Gastroesophageal sphincter (tissue), 4 donors: ENCODE measurements around the gene GUF1. TPM values are rescaled to one million over a fixed set of nuclear protein-coding genes. Genes with fewer than 3 reads are reported as not detected.

Source experiments
- ATAC-seq: fragments of 150-250 bp; one replicate; pipeline ENCODE4 v1.9.1; 2016; ENCODE audit warnings: mild to moderate bottlenecking, moderate library complexity
- H3K27ac ChIP-seq, 4 donors: fragments of 200-600 bp; sonication (generic) in 3 of 4; 1 replicate in 3 of 4; 2 replicates in 1 of 4; pipeline ENCODE4 v1.5.1; 2016 to 2019
- H3K27me3 ChIP-seq: fragments of 200-600 bp; sonication (generic); one replicate; pipeline ENCODE4 v1.5.1; 2019
- H3K36me3 ChIP-seq, 2 donors: fragments of 200-600 bp; sonication (generic); one replicate each; pipeline ENCODE4 v1.5.1; 2019; ENCODE audit warnings: control low read depth in 1 of 2
- H3K4me1 ChIP-seq, 3 donors: fragments of 200-600 bp; sonication (generic); 1 replicate in 2 of 3; 2 replicates in 1 of 3; pipeline ENCODE4 v1.5.1; 2016 to 2019; ENCODE audit warnings: control low read depth in 2 of 3
- H3K4me3 ChIP-seq, 2 donors: fragments of 200-600 bp; sonication (generic); one replicate each; pipeline ENCODE4 v1.5.1; 2019; ENCODE audit warnings: mild to moderate bottlenecking in 1 of 2, moderate library complexity in 1 of 2
- H3K9me3 ChIP-seq, 3 donors: fragments of 200-600 bp; sonication (generic); one replicate each; pipeline ENCODE4 v1.5.1; 2017 to 2019; ENCODE audit warnings: control low read depth in 2 of 3
- EP300 ChIP-seq: sonication (generic); formaldehyde crosslinking; IDR thresholded peaks from one replicate; pipeline ENCODE4 v1.6.1; 2017; ENCODE audit warnings: antibody characterized with exemption, mild to moderate bottlenecking
- POLR2A ChIP-seq, 2 donors: fragments of 450-650 bp; IDR thresholded peaks; one replicate each; pipeline ENCODE4 v1.6.1; 2017; ENCODE audit warnings: antibody characterized with exemption in 2 of 2, mild to moderate bottlenecking in 2 of 2, moderate library complexity in 1 of 2
- POLR2AphosphoS5 ChIP-seq: sonication (generic); formaldehyde crosslinking; IDR thresholded peaks from one replicate; pipeline ENCODE4 v1.6.1; 2017; ENCODE audit warnings: antibody characterized with exemption
- WGBS, 2 donors: methylation state at CpG; one replicate each; pipeline ENCODE4 v1.1.5; 2018; ENCODE audit warnings: low coverage in 1 of 2; 5-methylcytosine and 5-hydroxymethylcytosine counted together
- total RNA-seq, 4 donors: library from RNA; depleted of rRNA; stranded (reverse); fragments of >200 nt; gene quantifications; one replicate each; pipeline ENCODE4 v1.1.0, GENCODE V29; 2016
- TF ChIP-seq, protein P1 (sequence below), 4 experiments: fragments of 200-600 bp in 2 of 4; fragments of 450-650 bp in 2 of 4; sonication (generic) in 1 of 4; IDR thresholded peaks; one replicate each; pipeline ENCODE4 v1.5.1; 2017 to 2019; ENCODE audit warnings: antibody characterized with exemption in 4 of 4, mild to moderate bottlenecking in 2 of 4, moderate library complexity in 2 of 4

Gene GUF1
- total RNA-seq, 4 donors from 2014 or later, result 14.5 to 19.6 (median 14.6) TPM

DNA sequence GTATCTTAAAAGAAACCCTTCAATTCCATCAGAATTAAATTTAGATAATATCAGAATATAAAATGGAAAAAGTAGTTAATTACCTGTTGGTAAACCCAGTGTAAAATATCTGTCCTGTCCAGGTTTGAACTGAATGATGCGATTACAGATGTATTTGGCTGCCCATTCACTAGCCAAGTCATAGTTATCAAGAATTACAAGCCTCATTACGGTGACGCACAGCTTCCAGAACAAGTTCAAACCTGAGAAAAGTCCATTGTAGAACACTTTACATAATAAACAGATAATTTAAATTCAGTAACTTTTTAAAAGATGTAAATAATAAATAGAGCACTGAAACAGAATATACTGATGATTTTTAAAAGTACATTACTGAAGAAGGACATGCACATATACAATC, 43.8 kb downstream of the GUF1 start:
- Histone ChIP-seq H3K27me3 (no peaks in the 10 kb centered on the region), H3K9me3 (no peaks in the 10 kb centered on the region), H3K27ac (no peak overlapping the region), H3K4me3 (no peak overlapping the region), H3K4me1 (peaks cover 0 to 51% (median 6%) of the 10 kb centered on the region in 3 donors), H3K36me3 (no peaks in the 10 kb centered on the region)
- no peak for ATAC-seq
- no peak for TF ChIP-seq POLR2AphosphoS5
- no peak for TF ChIP-seq EP300
- TF ChIP-seq, protein P1, sequence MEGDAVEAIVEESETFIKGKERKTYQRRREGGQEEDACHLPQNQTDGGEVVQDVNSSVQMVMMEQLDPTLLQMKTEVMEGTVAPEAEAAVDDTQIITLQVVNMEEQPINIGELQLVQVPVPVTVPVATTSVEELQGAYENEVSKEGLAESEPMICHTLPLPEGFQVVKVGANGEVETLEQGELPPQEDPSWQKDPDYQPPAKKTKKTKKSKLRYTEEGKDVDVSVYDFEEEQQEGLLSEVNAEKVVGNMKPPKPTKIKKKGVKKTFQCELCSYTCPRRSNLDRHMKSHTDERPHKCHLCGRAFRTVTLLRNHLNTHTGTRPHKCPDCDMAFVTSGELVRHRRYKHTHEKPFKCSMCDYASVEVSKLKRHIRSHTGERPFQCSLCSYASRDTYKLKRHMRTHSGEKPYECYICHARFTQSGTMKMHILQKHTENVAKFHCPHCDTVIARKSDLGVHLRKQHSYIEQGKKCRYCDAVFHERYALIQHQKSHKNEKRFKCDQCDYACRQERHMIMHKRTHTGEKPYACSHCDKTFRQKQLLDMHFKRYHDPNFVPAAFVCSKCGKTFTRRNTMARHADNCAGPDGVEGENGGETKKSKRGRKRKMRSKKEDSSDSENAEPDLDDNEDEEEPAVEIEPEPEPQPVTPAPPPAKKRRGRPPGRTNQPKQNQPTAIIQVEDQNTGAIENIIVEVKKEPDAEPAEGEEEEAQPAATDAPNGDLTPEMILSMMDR (IDR thresholded peaks at IDR 0.05), result no peak
- no peak for TF ChIP-seq POLR2A (IDR thresholded peaks at IDR 0.05)
- 95 to 96% methylated on average over 3 of the region's 3 CpGs for WGBS, 2 donors

DNA sequence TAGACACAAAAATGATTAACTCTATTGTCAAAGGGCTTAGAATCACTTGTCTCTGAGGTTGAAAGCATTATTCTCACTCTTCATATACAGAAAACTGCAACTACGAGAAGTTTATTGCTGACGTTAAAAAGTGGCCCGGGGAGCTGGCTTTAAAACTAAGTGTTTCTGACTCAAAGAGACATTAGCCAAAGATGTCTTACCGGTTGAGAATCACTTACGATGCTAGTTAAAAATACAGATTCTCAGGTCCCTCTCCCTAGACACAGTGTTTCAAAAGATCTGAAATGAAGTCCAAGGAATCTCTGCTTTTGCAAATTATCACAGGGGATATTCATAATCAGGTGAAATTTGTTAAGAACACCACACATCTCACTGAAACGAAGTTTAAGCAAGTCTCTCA, 46.9 kb downstream of the GUF1 start:
- no peak for ATAC-seq
- Histone ChIP-seq H3K4me3 (peak overlapping the region; percentile 58 to 85), H3K27ac (peak overlapping the region in 2 of 4 donors; percentile 89), H3K4me1 (peaks cover 0 to 56% (median 6%) of the 10 kb centered on the region in 3 donors), H3K36me3 (no peaks in the 10 kb centered on the region), H3K27me3 (no peaks in the 10 kb centered on the region), H3K9me3 (no peaks in the 10 kb centered on the region)
- TF ChIP-seq EP300 (no peak), POLR2AphosphoS5 (no peak), POLR2A (IDR thresholded peaks at IDR 0.05) (no peak)
- TF ChIP-seq, protein P1 (IDR thresholded peaks at IDR 0.05), result no peak
- 10 to 26% methylated on average over 6 of the region's 6 CpGs for WGBS, 2 donors

DNA sequence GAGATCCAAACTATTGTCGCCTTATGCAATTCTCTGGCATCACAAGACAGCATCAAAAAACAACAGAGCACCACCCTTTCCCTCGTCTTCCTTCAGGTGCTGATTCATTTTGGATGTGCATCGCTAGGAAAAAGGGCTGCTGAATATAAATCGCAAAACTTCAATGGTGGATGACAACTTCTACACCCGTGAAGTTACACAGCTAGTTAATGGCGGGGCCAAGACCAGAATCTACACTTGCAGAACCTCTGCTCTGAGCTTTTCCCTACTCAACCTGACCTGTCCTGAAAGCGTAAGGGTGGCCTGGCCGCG, 47.5 kb downstream of the GUF1 start:
- peak; percentile 15 for ATAC-seq

DNA sequence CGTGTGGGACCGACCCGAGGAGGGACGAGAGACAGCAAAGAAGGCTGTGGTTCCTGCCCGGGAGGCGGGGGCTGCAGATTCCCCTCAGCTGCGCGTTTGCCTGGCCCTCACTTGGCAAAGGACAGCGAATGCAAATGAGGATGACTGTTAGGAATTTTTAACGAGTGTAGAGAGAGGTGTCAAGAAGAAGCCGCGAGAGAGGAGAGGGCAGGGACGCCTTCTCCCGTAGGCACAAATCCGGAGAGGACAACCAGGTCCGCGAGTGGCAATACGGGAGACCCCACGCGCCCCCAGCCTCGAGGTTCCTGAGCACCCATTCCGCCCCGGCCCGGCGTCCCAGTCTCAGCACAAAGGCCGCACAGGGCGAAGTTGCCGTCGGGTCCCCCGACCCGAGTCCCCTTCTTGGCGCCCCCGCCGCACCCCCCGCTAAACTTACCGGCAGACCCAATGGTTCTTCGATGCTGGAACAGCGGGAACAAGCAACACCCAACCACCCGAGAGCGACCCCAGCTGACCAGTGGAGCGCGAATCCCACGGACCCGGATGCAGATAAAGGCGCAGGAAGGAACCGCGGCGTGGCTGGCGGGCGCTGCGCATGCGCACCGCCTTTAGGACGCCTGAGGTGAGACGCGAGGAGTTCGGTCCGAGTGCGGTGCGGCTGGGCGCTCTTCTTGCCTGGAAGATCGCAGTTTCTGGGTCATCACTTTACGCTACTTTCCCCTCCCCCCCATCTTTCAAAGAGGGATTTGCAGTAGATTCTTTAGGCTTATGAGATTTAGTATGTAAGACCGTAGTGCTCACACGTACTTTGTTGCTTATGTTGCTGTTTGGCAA, 48.0 kb downstream of the GUF1 start, which contains the start of gene GNPDA2:
GNPDA2 (minus strand) TSS at position 519 of the 834 bp plus-strand sequence. CDS start 4,349 bp downstream, outside the sequence.
- no peaks in the 10 kb centered on the region for H3K36me3 ChIP-seq
- H3K4me3 ChIP-seq, result peak within 1 kb of the TSS; percentile 58 to 85
- H3K9me3 ChIP-seq, result no peaks in the 10 kb centered on the region
- peaks cover 0 to 45% (median 2%) of the 10 kb centered on the region in 3 donors for H3K4me1 ChIP-seq
- TF ChIP-seq POLR2AphosphoS5 (peak; percentile 77), EP300 (no peak), POLR2A (IDR thresholded peaks at IDR 0.05) (peak in 1 of 2 donors; percentile 48)
- TF ChIP-seq, protein P1 (IDR thresholded peaks at IDR 0.05), result peak in 1 of 4 experiments; percentile 47
- ATAC-seq, result peak; percentile 97
- 0% methylated on average over 11 to 13 of the region's 65 CpGs for WGBS, 2 donors
- peak within 1 kb of the TSS; percentile 29 to 93 (median 89) for H3K27ac ChIP-seq
- H3K27me3 ChIP-seq, result no peaks in the 10 kb centered on the region

More for the DNA sequence above, 47.5 kb downstream of the GUF1 start:
- TF ChIP-seq POLR2AphosphoS5 (no peak), EP300 (no peak), POLR2A (IDR thresholded peaks at IDR 0.05) (no peak)
- TF ChIP-seq, protein P1 (IDR thresholded peaks at IDR 0.05), result no peak
- Histone ChIP-seq H3K27me3 (no peaks in the 10 kb centered on the region), H3K4me1 (peaks cover 0 to 51% (median 6%) of the 10 kb centered on the region in 3 donors), H3K27ac (peak overlapping the region; percentile 29 to 93 (median 89)), H3K4me3 (peak overlapping the region; percentile 58 to 85), H3K36me3 (no peaks in the 10 kb centered on the region), H3K9me3 (no peaks in the 10 kb centered on the region)
- 4 to 6% methylated on average over 4 to 6 of the region's 9 CpGs for WGBS, 2 donors
